AG04450 (cell line): ENCODE measurements around the gene GRIA1. TPM values are rescaled to one million over a fixed set of nuclear protein-coding genes. Genes with fewer than 3 reads are reported as not detected.

Experiments used
- CTCF ChIA-PET: fragments of 300-600, 350-600 bp; formaldehyde crosslinking; extraction: SDS; loops from one replicate; lab custom pipeline; 2022; ENCODE audit warnings: antibody characterized with exemption, inconsistent platforms; lab: Charles Lee
- POLR2A ChIA-PET: fragments of 350-600 bp; formaldehyde crosslinking; extraction: SDS; loops from one replicate; lab custom pipeline; 2021; ENCODE audit warnings: antibody characterized with exemption, inconsistent platforms; lab: Yijun Ruan, JAX
- DNase-seq: peaks from one replicate; pipeline ENCODE4 v3.0.0-alpha.2; 2011; ENCODE audit warnings: low read depth, low spot score
- H3K27ac ChIP-seq: one replicate; pipeline ENCODE4 v1.5.1; 2012; ENCODE audit warnings: low read depth, low read length, control low read depth
- H3K27me3 ChIP-seq: one replicate; pipeline ENCODE4 v1.6.0; 2012; ENCODE audit warnings: low read length; ENCODE audit not compliant: control insufficient read depth, insufficient read depth
- H3K4me3 ChIP-seq: 2 replicates; pipeline ENCODE4 v1.5.1; 2011; ENCODE audit warnings: mild to moderate bottlenecking, low read depth, low read length, control low read depth
- H3K9me3 ChIP-seq: 2 replicates; pipeline ENCODE4 v1.5.1; 2012; ENCODE audit warnings: low read length; ENCODE audit not compliant: control insufficient read depth, insufficient read depth
- polyA plus RNA-seq: library from polyadenylated mRNA; depleted of rRNA; stranded (reverse); fragments of >200 nt; gene quantifications from 2 replicates; pipeline ENCODE4 v1.2.3, GENCODE V29; 2011
- TF ChIP-seq, protein P1 (sequence below): IDR thresholded peaks from 2 replicates; pipeline ENCODE4 v1.5.1; 2011; ENCODE audit warnings: low read depth, low read length, control low read depth, inconsistent platforms

GRIA1 gene
- polyA plus RNA-seq, 1 experiment, result 0.42 TPM

GRCh38 chr5:153516504-153517240 is 26.2 kb downstream of the GRIA1 start:
- Histone ChIP-seq H3K4me3 (no peak overlapping the region), H3K27me3 (no peaks in the 10 kb centered on the region), H3K9me3 (no peaks in the 10 kb centered on the region), H3K27ac (no peak overlapping the region)
- ChIA-PET CTCF (no interaction called here), POLR2A (no interaction called here)
- DNase-seq, result no peak
- TF ChIP-seq, protein P1, sequence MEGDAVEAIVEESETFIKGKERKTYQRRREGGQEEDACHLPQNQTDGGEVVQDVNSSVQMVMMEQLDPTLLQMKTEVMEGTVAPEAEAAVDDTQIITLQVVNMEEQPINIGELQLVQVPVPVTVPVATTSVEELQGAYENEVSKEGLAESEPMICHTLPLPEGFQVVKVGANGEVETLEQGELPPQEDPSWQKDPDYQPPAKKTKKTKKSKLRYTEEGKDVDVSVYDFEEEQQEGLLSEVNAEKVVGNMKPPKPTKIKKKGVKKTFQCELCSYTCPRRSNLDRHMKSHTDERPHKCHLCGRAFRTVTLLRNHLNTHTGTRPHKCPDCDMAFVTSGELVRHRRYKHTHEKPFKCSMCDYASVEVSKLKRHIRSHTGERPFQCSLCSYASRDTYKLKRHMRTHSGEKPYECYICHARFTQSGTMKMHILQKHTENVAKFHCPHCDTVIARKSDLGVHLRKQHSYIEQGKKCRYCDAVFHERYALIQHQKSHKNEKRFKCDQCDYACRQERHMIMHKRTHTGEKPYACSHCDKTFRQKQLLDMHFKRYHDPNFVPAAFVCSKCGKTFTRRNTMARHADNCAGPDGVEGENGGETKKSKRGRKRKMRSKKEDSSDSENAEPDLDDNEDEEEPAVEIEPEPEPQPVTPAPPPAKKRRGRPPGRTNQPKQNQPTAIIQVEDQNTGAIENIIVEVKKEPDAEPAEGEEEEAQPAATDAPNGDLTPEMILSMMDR, result no peak

GRCh38 chr5:153517241-153517611 is 26.8 kb downstream of the GRIA1 start:
- DNase-seq, result no peak
- Histone ChIP-seq H3K9me3 (no peaks in the 10 kb centered on the region), H3K4me3 (no peak overlapping the region), H3K27ac (no peak overlapping the region), H3K27me3 (no peaks in the 10 kb centered on the region)
- CTCF ChIA-PET, result no interaction called here
- POLR2A ChIA-PET, result no interaction called here
- TF ChIP-seq, protein P1, result no peak

DNA sequence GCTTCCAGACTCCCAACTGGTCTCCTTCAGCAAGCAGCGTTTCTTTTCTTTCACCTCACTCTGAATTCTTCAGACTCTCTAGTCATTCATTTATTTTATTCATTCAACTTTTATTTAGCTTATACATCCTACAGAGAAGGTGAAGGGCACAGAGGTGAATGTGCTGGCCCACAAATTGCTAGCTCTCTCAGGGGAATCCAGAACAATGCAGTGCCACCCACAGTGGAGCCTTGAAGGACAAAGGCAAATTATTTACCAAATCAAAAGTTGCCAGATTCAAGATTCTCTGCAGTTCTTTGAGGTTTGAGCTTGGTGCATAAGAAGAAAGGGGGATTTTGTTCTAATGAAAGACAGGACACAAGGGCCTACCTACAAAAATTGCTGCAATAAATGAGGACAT is 29.7 kb downstream of the GRIA1 start:
- CTCF ChIA-PET, result interaction anchor here (1.1 to 1.4 kb wide), 2 partner anchors 149 to 445 kb away, joined by 3 read pairs; no protein-coding TSS in a partner anchor
- H3K27ac ChIP-seq, result no peak overlapping the region
- no peaks in the 10 kb centered on the region for H3K27me3 ChIP-seq
- POLR2A ChIA-PET, result no interaction called here
- TF ChIP-seq, protein P1, result no peak
- H3K9me3 ChIP-seq, result no peaks in the 10 kb centered on the region
- no peak overlapping the region for H3K4me3 ChIP-seq
- DNase-seq, result no peak

GRCh38 chr5:153520952-153521351 is 30.5 kb downstream of the GRIA1 start:
- Histone ChIP-seq H3K4me3 (no peak overlapping the region), H3K27me3 (no peaks in the 10 kb centered on the region), H3K27ac (no peak overlapping the region), H3K9me3 (no peaks in the 10 kb centered on the region)
- ChIA-PET CTCF (interaction anchor here (1.1 to 1.4 kb wide), 3 partner anchors 11 to 444 kb away, joined by 3 read pairs; no protein-coding TSS in a partner anchor), POLR2A (no interaction called here)
- DNase-seq, result no peak
- TF ChIP-seq, protein P1, result no peak

DNA sequence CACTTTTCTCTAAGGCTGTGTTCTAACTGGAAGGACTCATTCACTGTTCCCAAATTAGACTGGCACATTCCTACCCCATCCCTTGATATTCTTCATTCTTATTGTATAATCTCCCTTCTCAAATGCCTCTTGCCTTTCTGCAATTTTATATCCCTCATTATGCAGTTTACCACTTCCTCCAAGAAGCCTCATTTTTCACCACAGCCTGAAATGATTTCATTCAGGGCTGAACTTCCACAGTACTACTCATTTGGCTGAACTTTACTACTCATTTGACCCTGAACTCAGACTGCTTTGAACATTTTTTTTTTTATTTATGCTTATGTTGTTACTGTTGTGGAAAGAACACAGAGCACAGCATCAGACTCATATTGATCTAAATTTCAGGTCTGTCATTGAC is 32.7 kb downstream of the GRIA1 start:
- no peak overlapping the region for H3K4me3 ChIP-seq
- H3K27me3 ChIP-seq, result no peaks in the 10 kb centered on the region
- TF ChIP-seq, protein P1, result no peak
- DNase-seq, result no peak
- ChIA-PET CTCF (no interaction called here), POLR2A (no interaction called here)
- H3K9me3 ChIP-seq, result no peaks in the 10 kb centered on the region
- H3K27ac ChIP-seq, result no peak overlapping the region
